ENCODE measurements around the gene CWF19L2.
"Not testable (repeated sequence)": the region's sequence is repeated elsewhere in the genome, so short reads cannot be mapped to it uniquely, and the experiment has no call there.

DNA sequence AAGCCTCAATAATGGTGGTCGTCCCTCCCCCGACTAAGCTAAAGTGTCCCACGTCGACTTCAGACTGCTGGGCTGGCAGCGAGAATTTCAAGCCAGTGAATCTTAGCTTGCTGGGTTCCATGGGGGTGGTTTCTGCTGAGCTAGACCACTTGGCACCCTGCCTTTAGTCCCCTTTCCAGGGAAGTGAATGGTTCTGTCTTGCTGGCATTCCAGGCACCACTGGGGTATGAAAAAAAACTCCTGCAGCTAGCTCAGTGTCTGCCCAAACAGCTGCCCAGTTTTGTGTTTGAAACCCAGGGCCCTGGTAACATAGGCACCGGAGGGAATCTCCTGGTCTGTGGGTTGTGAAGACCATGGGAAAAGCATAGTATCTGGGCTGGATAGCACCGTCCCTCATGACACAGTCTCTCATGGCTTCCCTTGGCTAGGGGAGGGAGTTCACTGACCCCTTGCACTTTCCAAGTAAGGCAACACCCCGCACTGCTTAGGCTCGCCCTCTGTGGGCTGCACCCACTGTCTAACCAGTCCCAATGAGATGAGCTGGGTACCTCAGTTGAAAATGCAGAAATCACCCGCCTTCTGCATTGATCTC is 8.7 kb upstream of the CWF19L2 start:
- TF ChIP-seq, protein P1, sequence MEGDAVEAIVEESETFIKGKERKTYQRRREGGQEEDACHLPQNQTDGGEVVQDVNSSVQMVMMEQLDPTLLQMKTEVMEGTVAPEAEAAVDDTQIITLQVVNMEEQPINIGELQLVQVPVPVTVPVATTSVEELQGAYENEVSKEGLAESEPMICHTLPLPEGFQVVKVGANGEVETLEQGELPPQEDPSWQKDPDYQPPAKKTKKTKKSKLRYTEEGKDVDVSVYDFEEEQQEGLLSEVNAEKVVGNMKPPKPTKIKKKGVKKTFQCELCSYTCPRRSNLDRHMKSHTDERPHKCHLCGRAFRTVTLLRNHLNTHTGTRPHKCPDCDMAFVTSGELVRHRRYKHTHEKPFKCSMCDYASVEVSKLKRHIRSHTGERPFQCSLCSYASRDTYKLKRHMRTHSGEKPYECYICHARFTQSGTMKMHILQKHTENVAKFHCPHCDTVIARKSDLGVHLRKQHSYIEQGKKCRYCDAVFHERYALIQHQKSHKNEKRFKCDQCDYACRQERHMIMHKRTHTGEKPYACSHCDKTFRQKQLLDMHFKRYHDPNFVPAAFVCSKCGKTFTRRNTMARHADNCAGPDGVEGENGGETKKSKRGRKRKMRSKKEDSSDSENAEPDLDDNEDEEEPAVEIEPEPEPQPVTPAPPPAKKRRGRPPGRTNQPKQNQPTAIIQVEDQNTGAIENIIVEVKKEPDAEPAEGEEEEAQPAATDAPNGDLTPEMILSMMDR (IDR thresholded peaks at IDR 0.05; ENCODE audit: insufficient read depth, low read depth, low read length): not testable (repeated sequence)
- TF ChIP-seq EZH2 (IDR thresholded peaks at IDR 0.05; ENCODE audit: insufficient read depth, low read length): not testable (repeated sequence)

All from astrocyte (in vitro differentiated cells and primary cell).